GM18868 (cell line): ENCODE data around the gene DHRS3.
"Not testable (repeated sequence)": the region's sequence is repeated elsewhere in the genome, so short reads cannot be mapped to it uniquely, and the experiment has no call there.

Experiments
- ATAC-seq: cut with Tn5 transposase; IDR thresholded peaks from one replicate; pipeline ENCODE4 v1.9.1; 2021; ENCODE audit warnings: mild to moderate bottlenecking, moderate library complexity; ENCODE audit not compliant: unreplicated experiment

The DHRS3 gene

DNA sequence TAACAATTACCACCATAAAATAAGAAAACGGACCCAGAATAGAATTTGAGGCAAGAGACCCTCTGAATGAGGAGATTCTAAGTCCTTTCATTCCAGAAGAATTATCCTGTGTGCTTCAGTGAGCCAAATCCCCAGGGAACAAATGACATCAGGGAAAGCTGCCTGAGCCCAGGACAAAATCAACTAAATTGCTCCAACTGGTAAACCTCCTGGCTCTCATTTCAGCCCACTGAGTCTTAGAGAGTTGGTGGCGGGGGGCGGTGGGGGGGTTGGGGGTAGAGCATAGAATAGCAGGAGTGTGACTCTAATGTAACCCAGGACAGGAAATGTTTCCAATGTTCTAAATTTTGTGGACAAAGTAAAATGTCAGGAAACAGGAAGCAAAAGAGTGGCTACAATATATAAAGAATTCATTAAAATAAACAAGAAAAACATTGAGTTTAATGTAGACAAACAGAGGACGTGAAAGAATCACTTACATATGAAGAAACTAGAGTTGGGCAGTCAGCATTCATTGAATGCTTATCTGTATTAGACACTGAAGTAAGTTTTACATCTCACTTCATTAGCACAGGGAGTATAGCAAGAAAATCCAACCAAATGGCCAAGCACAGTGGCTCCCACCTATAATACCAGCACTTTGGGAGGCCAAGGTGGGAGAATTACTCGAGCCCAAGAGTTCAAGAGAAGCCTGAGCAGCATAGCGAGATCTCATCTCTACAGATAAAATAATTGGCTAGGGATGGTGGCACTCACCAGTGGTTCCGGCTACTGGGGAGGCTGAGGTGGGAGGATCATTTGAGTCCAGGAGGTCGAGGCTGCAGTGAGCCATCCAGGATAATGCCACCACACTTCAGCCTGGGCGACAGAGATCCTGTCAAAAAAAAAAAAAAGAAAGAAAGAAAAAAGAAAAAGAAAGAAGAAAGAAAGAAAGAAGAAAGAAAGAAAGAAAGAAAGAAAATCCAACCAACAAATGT lies 75.1 kb downstream of the DHRS3 start:
- ATAC-seq, result no peak

DNA sequence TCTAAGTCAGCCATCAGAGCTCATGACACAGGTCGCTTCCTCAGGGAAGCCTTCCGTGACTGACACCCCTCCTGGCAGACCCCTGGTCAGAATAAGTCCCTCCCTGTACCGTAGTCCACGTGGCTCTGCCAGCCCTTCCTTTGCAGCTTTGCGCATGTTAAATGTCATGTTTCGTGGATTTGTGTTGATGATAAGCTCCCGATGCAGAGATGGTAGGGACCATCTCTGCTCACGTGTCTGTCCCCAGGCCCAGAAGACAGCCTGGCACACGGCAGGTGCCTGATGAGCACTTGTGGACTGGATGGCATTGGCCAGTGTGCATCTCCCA lies 75.9 kb downstream of the DHRS3 start:
- no peak for ATAC-seq

DNA sequence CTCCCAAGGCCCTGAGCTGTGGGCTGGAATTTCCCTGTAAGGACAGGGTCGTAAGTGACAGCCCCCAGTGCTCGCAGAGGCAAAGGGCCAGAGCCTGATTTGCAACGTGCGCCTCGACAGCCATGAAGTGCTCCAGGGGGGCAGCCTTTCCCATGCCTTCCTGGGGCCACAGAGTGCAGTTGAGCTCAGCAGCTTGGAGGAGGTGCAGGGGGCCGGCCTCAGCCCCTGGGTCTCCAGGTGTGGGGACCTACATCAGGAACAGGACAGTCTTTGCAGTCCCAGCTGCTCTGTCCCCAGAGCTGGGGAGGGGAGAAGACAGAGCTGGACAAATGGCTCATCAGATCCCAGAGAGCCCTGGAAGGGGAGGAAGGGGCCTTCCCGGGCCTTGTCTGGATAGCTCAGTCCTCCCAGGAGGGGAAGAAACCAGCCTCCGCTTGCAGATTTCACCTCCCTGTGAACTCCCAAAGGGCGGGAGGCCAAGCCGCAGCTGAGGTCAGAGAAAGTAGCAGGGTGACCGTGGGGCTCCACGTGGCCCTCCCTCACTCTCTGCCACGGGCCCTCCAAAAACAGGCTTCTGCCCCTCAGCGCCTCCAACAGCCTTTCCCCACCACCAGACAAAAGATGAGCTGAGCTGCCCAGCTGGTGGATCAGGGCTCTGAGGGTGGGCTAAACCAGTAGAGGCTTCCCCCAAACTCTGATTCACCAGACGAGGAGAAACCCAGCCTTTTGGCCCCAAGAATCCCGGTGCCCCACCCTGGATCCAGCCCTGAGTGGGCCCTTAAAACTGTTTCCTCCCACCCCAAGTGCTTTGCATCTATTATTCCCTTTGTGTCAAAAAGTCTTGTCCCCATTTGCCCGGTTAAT lies 76.5 kb downstream of the DHRS3 start:
- ATAC-seq, result no peak

DNA sequence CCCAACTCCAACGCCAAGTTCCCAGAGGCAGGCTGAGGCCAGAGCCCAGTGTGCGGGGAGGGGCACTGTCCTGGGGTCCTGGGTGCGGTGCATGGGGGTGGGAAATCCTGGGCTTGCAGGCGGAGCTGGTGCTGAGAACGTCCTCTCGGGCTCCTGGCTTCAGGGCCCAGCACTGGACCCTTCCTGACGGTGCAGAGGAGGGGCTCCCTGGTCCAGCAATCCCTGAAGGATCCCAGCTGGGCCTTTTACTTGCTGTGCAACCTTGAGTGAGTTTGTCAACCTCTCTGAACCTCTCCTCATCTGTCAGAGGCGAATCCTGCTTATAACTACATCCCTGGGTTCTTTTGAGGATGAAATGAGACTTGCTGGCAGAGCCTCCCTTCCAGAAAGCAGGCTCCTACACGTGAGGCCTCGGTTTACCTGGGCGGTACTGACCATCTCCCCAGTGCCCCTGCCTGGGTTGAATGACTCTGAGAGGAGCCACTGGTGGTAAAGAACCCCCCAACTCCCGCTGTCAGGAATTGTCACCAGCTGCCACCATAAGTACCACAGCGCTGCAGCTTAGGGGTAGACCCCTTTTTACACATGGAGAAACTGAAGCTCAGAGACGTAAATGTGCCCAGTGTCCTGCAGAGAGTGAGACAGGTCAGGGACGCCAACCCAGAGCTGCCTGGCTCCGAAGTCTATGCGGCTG lies 77.3 kb downstream of the DHRS3 start:
- ATAC-seq, result no peak

DNA sequence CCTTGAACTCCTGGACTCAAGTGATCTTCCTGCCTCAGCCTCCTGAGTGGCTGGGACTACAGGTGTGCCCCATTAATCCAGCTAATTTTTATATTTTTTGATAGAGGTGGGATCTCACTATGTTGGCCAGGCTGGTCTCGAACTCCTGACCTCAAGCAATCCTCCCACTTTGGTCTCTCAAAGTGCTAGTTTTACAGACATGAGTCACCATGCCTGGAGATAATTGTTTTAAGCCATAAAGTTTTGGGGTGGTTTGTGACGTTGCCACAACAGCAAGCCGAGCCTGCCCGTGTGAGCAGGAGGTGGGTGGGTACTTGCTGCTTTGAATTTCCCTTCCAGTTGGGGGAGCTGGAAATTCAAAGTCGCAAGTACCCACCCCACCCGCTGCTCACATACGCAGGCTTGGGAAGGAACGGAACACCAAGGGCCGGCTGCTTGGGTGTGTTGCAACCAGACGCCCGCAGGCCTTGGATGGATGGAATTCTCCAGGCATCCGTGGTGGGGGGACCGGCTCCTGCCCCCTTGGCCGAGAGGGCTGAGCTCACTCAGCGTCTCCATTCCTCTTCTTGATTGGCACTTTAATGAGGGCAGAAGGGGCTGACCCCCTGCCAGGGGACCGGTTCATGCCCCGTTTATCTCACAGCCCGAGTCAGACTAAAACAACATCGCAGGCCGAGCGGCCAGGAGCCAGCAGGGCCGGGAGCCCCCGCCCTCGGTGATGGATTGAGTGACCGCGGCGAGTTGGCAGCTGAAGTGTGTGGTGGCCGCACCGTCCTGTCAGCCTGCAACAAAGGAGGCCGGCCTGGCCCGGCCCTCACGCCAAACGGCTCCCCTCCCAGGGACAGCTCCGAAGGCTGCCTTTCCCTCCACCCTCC lies 78.1 kb downstream of the DHRS3 start:
- ATAC-seq, result no peak

DNA sequence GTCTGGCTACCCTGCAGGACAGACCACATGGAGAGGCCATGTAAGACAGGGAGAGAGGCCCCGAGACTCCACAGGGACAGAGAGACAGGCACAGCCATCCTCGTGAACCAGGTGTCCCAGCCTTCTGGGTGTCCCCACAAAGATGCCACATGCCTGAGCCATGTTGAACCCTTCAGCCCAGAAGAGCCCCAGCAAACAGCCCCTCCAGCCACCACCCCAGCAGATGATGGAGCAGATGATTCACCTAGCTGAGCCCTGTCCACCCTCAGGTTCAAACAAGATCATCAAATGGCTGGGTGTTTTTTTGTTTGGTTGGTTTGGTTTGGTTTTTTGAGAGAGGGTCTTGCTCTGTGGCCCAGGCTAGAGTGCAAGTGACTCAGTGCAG lies 78.7 kb downstream of the DHRS3 start:
- ATAC-seq, result no peak

DNA sequence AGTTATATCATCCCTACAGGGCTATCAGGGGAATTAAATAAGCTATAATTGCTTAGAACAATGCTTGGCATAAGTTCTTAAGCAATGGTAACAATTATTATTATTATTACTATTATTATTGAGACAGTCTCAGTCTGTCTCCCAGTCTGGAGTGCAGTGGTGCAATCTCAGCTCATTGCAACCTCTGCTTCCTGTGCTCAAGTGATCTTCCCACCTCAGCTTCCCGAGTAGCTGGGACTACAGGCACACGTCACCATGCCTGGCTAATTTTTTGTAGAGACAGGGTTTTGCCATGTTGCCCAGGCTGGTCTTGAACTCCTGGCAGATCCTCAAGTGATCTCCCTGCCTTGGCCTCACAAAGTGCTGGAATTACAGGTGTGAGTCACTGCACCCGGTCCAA lies 79.5 kb downstream of the DHRS3 start:
- ATAC-seq, result not testable (repeated sequence)

DNA sequence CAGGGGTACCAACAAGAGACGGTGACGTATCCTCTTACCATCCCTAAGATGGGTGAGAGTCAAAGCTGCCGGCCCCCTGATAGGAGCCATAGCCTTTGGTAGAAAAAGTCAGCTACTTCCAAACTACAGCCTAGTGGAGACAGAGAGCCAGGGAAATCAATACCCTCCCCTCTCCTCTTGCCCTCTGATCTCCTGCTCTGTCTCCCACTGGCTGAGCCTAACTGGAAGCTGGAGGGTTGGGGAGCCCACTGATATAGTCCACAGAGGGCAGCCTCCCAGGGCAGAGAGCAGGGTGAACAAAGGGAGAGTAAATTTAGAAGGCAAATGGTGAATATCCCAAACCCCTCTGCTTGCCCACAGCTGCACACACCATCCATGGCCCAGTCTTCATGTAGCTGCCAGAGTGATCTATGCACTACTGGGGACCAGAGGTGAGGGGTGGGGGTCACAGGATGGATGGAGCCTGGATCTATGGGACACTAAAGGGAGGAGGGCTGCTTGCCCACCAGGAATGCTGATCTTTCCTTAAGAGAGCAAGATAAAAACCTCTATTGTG lies 80.0 kb downstream of the DHRS3 start:
- no peak for ATAC-seq

DNA sequence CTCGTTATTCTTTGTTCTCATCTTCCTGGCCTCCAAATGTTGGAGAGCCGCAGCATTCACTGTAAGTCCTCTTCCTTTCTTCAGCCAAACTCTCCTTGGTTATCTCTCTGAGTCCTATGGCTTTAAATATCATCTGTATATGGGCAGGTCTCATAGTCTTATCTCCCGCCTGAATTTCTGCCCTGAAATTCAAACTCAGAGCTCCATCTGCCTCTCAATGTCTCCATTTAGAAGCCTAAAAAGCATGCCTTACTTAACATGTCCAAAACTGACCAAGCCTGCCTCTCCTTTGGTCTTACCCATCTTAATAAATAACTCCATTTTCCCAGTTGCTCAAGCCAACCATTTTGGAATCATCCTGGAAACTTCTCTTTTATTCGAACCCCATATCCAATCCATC lies 80.7 kb downstream of the DHRS3 start:
- ATAC-seq, result no peak

DNA sequence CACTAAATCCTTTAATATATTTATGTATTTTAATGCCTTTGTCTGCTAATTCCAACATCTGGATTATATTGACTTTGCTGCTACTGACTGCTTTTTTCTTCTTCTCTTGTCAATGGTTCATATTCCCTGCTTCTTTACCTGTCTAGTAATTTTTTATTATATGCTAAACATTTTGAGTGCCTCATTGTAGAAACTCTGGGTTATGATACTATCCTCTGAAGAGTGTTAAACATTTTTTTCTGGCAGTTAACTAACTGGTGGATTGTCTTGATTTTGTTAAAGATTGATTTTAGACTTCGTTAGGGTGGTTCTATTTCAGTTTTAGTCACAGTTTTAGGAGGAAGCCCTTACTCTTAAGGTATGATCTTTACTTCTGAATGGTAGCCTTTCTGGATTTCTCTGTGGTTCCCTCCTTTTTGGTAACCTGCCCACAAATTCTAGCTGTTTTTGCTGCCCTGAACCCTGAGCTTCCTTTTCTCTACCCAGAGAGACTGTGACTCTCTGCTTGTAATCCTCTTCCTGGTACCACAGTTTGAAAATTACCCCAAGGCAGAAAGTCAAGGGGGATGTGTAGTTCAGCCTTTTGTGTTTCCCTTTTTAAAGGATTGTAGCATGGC lies 81.9 kb downstream of the DHRS3 start:
- no peak for ATAC-seq

DNA sequence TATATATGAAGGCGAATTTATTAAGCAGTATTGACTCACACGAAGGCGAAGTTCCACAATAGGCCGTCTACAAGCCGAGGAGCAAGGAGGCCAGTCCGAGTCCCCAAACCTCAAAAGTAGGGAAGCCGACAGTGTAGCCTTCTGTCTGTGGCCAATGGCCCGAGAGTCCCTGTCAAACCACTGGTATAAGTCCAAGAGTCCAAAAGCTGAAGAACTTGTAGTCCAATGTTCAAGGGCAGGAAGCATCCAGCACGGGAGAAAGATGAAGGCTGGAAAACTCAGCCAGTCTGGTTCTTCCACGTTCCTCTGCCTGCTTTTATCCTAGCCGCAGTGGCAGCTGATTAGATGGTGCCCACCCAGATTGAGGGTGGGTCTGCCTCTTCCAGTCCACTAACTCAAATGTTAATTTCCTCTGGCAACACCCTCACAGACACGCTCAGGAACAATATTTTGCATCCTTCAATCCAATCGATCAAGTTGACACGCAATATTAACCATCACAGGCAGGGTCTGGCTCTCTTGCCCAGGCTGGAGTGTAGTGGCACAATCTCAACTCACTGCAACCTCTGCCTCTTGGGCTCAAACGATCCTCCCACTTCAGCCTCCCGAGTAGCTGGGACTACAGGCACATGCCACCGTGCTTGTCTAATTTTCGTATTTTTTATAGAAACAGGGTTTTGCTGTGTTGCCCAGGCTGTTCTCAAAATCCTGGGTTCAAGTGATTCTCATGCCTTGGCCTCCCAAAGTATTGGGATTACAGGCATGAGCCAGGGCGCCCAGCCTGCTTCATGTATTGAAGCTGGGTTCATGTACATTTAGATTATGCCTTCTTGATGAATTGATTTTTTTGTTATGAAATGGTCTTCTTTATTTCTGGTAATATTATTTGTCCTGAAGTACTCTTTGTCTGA lies 85.3 kb downstream of the DHRS3 start:
- no peak for ATAC-seq

DNA sequence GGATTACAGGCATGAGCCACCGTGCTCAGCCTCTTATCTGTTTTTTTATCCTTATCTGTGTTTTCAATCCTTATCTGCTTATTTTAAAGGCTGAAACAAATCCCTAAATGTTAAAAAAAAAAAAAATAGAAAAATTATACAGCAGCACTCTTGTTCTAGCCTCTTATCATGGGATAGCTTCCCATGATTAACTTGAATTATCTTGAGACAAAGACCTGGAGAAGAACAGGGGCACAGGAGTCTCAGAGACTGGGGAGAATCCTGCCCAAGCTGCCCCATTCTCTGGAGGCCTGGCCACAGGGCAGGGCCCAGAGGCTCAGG lies 86.9 kb downstream of the DHRS3 start:
- no peak for ATAC-seq

DNA sequence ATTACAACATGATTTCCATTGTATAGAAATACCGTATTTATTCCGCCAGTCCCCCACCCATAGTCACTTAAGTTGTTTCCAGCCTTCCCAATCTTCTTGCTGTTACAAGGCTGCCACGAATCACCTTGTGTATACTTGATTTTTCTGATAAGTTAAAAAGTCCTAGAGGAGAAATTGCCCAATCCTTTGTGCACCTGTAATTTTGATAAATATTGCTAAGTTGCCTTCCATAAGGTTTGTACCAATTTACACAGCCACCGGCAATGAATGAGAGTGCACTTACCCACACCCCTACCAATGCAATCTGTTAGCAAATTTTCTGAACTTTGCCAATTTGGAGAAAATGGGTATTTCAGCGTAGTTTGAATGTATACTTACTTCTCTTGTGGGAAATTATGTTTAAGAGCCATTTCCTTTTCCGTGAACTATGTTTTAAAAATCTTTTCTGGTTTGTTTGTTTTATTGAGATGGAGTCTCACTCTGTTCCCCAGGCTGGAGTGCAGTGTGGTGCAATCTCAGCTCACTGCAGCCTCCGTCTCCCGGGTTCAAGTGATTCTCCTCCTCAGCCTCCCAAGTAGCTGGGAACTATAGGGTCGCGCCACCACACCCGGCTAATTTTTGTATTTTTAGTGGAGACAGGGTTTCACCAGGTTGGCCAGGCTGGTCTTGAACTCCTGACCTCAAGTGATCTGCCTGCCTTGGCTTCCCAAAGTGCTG lies 87.4 kb downstream of the DHRS3 start:
- no peak for ATAC-seq

DNA sequence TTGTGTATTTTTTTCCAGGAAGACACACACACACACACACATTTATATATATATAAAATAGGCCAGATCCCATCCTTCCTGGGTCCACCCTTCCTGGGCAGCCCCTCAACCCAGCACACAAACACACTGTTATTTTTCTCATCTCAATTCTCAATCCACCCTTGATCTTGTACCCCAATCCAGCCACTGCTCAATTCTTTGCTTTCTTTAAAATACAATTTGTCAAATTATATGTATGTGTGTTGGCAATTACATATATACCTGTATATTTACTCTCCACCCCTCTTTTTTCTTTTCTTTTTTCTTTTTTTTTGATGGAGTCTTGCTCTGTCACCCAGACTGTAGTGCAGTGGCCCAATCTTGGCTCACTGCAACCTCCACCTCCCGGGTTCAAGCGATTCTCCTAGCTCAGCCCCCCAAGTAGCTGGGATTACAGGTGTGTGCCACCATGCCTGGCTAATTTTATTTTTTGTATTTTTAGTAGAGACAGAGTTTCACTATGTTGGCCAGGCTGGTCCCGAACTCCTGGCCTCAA lies 88.3 kb downstream of the DHRS3 start:
- ATAC-seq, result no peak

DNA sequence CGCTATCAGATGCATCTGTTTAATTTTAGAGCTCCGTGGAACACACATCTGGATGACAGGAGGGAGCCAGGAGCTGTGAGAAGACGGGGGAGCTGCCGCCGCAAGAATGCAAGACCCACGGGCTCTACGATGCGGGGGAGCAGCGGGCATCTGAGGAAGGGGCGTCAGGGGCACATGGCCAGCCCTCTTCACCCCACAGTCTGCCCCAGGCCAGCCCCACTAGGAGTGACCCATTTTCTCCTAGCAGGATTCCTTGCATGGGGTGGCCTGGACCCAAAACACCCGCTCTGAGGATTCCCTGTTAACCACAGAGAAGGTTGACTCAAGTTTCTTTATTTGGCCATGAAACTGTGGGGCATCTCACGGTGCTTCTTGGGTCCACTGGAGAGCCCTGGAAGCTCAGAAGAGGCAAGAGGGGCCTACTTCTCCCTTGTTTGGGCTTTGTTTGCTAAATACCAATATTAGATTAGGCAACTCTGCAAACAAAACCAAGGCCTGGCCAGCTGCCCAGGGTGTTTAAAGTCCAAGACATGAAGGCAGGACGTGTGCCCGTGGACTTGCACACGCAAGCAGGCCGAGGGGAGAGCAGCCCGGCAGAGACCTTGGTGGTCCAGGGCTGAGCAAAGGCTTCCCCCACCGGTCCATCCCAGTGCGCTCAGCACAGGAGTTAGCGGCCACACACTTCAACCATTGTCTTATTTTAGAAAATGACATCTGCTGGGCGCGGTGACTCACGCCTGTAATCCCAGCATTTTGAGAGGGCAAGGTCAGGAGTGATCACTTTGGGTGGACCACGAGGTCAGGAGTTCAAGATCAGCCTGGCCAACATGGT lies 89.8 kb downstream of the DHRS3 start:
- no peak for ATAC-seq

DNA sequence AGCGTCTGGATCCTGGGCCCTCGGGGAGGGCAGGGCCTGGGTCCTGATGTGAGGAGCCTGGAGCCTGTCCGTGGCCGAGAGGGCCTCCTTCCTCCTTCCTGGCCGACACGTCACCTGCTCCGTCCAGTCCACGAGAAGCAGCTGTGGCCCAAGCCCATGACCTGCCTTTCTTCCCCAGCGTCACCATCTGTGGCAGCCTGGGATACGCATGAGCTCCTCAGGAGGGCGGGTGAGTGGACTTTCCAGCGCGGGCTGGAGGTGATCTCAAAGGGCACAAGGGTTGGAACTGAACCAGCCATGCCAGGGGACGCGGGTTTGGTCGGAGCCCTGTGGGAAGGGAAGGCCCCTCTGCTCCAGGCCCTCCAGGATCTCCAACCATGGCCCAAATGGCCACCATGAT lies 90.4 kb downstream of the DHRS3 start:
- no peak for ATAC-seq
